K562 (cell line): ENCODE data around the gene FRMD1. TPM values are rescaled to one million over a fixed set of nuclear protein-coding genes. Genes with fewer than 3 reads are reported as not detected.

Source experiments
- ATAC-seq: fragments of 200-7000 bp; cut with Tn5 transposase; 3 replicates; pipeline ENCODE4 v1.9.1; 2020; ENCODE audit warnings: moderate library complexity
- BruUV-seq: library from RNA; stranded (reverse); fragments of 400-500 nt; replicated peaks from 2 replicates; lab custom pipeline; 2021; lab: Mats Ljungman, UMichigan
- CTCF ChIA-PET: fragments of 300-600 bp; formaldehyde crosslinking; extraction: SDS; loops from one replicate; lab custom pipeline; 2021; ENCODE audit warnings: low intra/inter-chr PET ratio; lab: Yijun Ruan, JAX
- POLR2A ChIA-PET: fragments of 300-600, 350-650 bp; sonication (Branson Sonifier 250); formaldehyde crosslinking; extraction: SDS; loops from one replicate; lab custom pipeline; 2021; ENCODE audit warnings: antibody characterized with exemption, inconsistent platforms; lab: Yijun Ruan, JAX
- DNase-seq, 4 experiments: peaks; one replicate each; pipeline versions ENCODE4 v3.0.0 to v3.0.0-alpha.2; 2011 to 2018; ENCODE audit warnings: low spot score in 3 of 4, mixed read lengths in 3 of 4; ENCODE audit errors: extremely low read depth in 1 of 4
- FAIRE-seq: peaks from 2 replicates; lab custom pipeline; 2011; peaks lifted over from hg19 to GRCh38; lab: Jason Lieb, UNC
- H2AFZ ChIP-seq: 2 replicates; pipeline ENCODE4 v1.6.0; 2011; ENCODE audit warnings: low read depth, low read length, control low read depth, inconsistent platforms
- H3K27ac ChIP-seq: fragments of 200-600 bp; 3 replicates; pipeline ENCODE4 v1.8.0; 2011; ENCODE audit warnings: low read depth, mild to moderate bottlenecking, control low read depth, inconsistent platforms, low read length, moderate library complexity, mixed read lengths; ENCODE audit errors: extremely low read depth
- H3K27me3 ChIP-seq, 2 experiments: fragments of 300-600 bp in 1 of 2; 2 replicates in 1 of 2; 3 replicates in 1 of 2; pipeline versions ENCODE4 v1.6.0 to v1.8.0; 2011; ENCODE audit warnings: inconsistent platforms in 2 of 2, low read length in 2 of 2, mild to moderate bottlenecking in 1 of 2, mixed read lengths in 1 of 2, moderate library complexity in 1 of 2; ENCODE audit not compliant: control insufficient read depth in 2 of 2, insufficient read depth in 2 of 2
- H3K36me3 ChIP-seq: fragments of 300-600 bp; 3 replicates; pipeline ENCODE4 v1.8.0; 2011; ENCODE audit warnings: mild to moderate bottlenecking, low read length, inconsistent platforms; ENCODE audit not compliant: control insufficient read depth, insufficient read depth
- H3K4me1 ChIP-seq, 2 experiments: fragments of 200-600 bp in 1 of 2; replicated peaks in 1 of 2; 2 replicates in 1 of 2; 3 replicates in 1 of 2; pipeline versions ENCODE4 v1.5.1 to v1.8.0; 2011; ENCODE audit warnings: inconsistent platforms in 2 of 2, low read length in 2 of 2, mild to moderate bottlenecking in 1 of 2, mixed read lengths in 1 of 2, moderate library complexity in 1 of 2; ENCODE audit not compliant: control insufficient read depth in 2 of 2, insufficient read depth in 2 of 2
- H3K4me2 ChIP-seq: 2 replicates; pipeline ENCODE4 v1.6.1; 2011; ENCODE audit warnings: low read length, control low read depth, inconsistent platforms, mixed read lengths; ENCODE audit not compliant: insufficient read depth
- H3K4me3 ChIP-seq: fragments of 200-600 bp; sonication (generic), shearing (Covaris generic); 2 replicates; pipeline ENCODE4 v1.5.1; 2016; ENCODE audit warnings: control low read depth, inconsistent platforms
- H3K79me2 ChIP-seq: fragments of 200-600 bp; 3 replicates; pipeline ENCODE4 v1.8.0; 2011; ENCODE audit warnings: low read length, inconsistent platforms; ENCODE audit not compliant: control insufficient read depth, insufficient read depth
- H3K9ac ChIP-seq, 2 experiments: 2 replicates each; pipeline versions ENCODE4 v1.6.0 to v1.6.1; 2011; ENCODE audit warnings: low read depth in 2 of 2, low read length in 2 of 2, control low read depth in 1 of 2, inconsistent platforms in 1 of 2, mild to moderate bottlenecking in 1 of 2, mixed read lengths in 1 of 2; ENCODE audit not compliant: insufficient read depth in 1 of 2
- H3K9me1 ChIP-seq: one replicate; pipeline ENCODE4 v1.6.0; 2011; ENCODE audit warnings: inconsistent platforms, mild to moderate bottlenecking, low read length, moderate library complexity; ENCODE audit not compliant: control insufficient read depth, insufficient read depth
- H3K9me3 ChIP-seq: replicated peaks from 2 replicates; pipeline ENCODE4 v1.5.1; 2011; ENCODE audit warnings: low read depth, low read length, inconsistent platforms; ENCODE audit not compliant: control insufficient read depth, insufficient read depth
- H4K20me1 ChIP-seq: replicated peaks from 2 replicates; pipeline ENCODE4 v1.6.1; 2011; ENCODE audit warnings: low read length, inconsistent platforms, mixed read lengths; ENCODE audit not compliant: control insufficient read depth, insufficient read depth
- CEBPB ChIP-seq: fragments of 450-650 bp; IDR thresholded peaks from 2 replicates; pipeline ENCODE4 v1.6.1; 2016; ENCODE audit warnings: missing genetic modification characterization, missing compliant biosample characterization
- CEBPG ChIP-seq, 3 experiments: fragments of 200-800 bp in 1 of 3; sonication (Bioruptor generic) in 1 of 3; sonication (generic) in 1 of 3; formaldehyde crosslinking in 1 of 3; IDR thresholded peaks in 2 of 3; conservative IDR thresholded peaks in 1 of 3; 2 replicates each; pipeline versions ENCODE4 v1.6.1 to v1.8.0; 2016 to 2022; ENCODE audit warnings: missing compliant biosample characterization in 2 of 3, missing genetic modification characterization in 2 of 3, mild to moderate bottlenecking in 1 of 3, missing genetic modification reagents in 1 of 3
- GTF3C2 ChIP-seq: IDR thresholded peaks from 3 replicates; pipeline ENCODE4 v1.6.1; 2011; ENCODE audit warnings: borderline replicate concordance, mild to moderate bottlenecking, moderate library complexity; ENCODE audit not compliant: insufficient read length; ENCODE audit errors: extremely low read depth
- HSF4 ChIP-seq: fragments of 250-450 bp; sonication (Bioruptor Pico); IDR thresholded peaks from 2 replicates; pipeline ENCODE4 v2.1.2; 2022; ENCODE audit warnings: mild to moderate bottlenecking, moderate library complexity, borderline replicate concordance
- MAFK ChIP-seq: IDR thresholded peaks from 2 replicates; pipeline ENCODE4 v1.6.1; 2011; ENCODE audit warnings: low read length, improper control_type of control experiment
- MITF ChIP-seq: IDR thresholded peaks from 2 replicates; pipeline ENCODE4 v1.6.1; 2014; ENCODE audit warnings: antibody characterized with exemption
- MTA3 ChIP-seq: fragments of 450-650 bp; formaldehyde crosslinking; IDR thresholded peaks from 2 replicates; pipeline ENCODE4 v1.6.1; 2017; ENCODE audit warnings: mild to moderate bottlenecking, borderline replicate concordance
- NKRF ChIP-seq: fragments of 450-650 bp; IDR thresholded peaks from 2 replicates; pipeline ENCODE4 v1.6.1; 2016; ENCODE audit warnings: borderline replicate concordance
- POLR3A ChIP-seq: IDR thresholded peaks from 2 replicates; pipeline ENCODE4 v1.6.1; 2011; ENCODE audit warnings: borderline replicate concordance, mild to moderate bottlenecking, moderate library complexity; ENCODE audit not compliant: insufficient read length, insufficient read depth; ENCODE audit errors: extremely low read depth
- SAP30 ChIP-seq: fragments of 200-600 bp; sonication (generic); IDR thresholded peaks from 2 replicates; pipeline ENCODE4 v1.6.1; 2012; ENCODE audit warnings: borderline replicate concordance, low read depth, mild to moderate bottlenecking, moderate library complexity, low read length, control low read depth, inconsistent platforms; ENCODE audit not compliant: insufficient read depth, poor library complexity, severe bottlenecking
- SPI1 ChIP-seq: IDR thresholded peaks from 2 replicates; pipeline ENCODE4 v1.6.1; 2011; ENCODE audit warnings: low read depth, low read length, control low read depth, borderline replicate concordance
- YBX1 ChIP-seq: fragments of 450-650 bp; IDR thresholded peaks from 2 replicates; pipeline ENCODE4 v1.7.1; 2016; ENCODE audit warnings: mild to moderate bottlenecking
- ZNF583 ChIP-seq: fragments of 250-450 bp; sonication (Bioruptor Pico); IDR thresholded peaks from 2 replicates; pipeline ENCODE4 v1.4.0; 2020
- WGBS: fragments of 100-300 bp; shearing (Covaris generic); methylation state at CpG from one replicate; pipeline ENCODE4 v1.1.6; 2016; ENCODE audit warnings: low coverage, mixed read lengths; ENCODE audit not compliant: insufficient coverage; ENCODE audit errors: missing lambda C conversion rate; 5-methylcytosine and 5-hydroxymethylcytosine counted together
- in situ Hi-C: fragments of 300-500 bp; cut with MboI; formaldehyde crosslinking; loops from 4 replicates; pipeline ENCODE4 v1.15.0; 2018; ENCODE audit warnings: inconsistent platforms, mixed read lengths
- intact Hi-C: fragments of 100-400 bp; cut with micrococcal nuclease; formaldehyde crosslinking; loops from 2 replicates; pipeline ENCODE4 v1.14.2; 2022
- polyA plus RNA-seq, 8 experiments: library from polyadenylated mRNA; depleted of rRNA in 4 of 8; stranded (reverse) in 5 of 8; unstranded in 3 of 8; fragments of >200 nt; fragmentation: Nextera tagmentation in 2 of 8; fragmentation: Illumina TruSeq in 1 of 8; extraction: Ambion mirVana in 2 of 8; extraction: Trizol in 1 of 8; gene quantifications; 2 replicates each; pipeline versions ENCODE4 v1.2.1 to v1.2.3, GENCODE V29; 2011 to 2014; ENCODE audit warnings: inconsistent platforms in 1 of 8, missing spikeins in 1 of 8
- total RNA-seq, 7 experiments: library from RNA; depleted of rRNA in 6 of 7; stranded (reverse); fragments of >200 nt in 6 of 7; fragmentation: Illumina TruSeq in 2 of 7; extraction: Trizol in 2 of 7; gene quantifications; 2 replicates each; pipeline versions ENCODE4 v1.2.1 to v1.2.3, GENCODE V29; 2011 to 2021; ENCODE audit warnings: low replicate concordance in 1 of 7

FRMD1 gene
- total and polyA plus RNA-seq, 9 of the 15 experiments (the other 6 are each of a cell fraction or from before 2014, with no cell fraction given) = 0.01 to 0.04 (median 0.01) TPM; not detected in 6

GRCh38 chr6:168039301-168039700, 39.7 kb downstream of the FRMD1 start (continued):
- no peak for TF ChIP-seq MTA3
- no peak for TF ChIP-seq GTF3C2
- no peak for TF ChIP-seq SPI1
- TF ChIP-seq, all 486 proteins: peak for 0

GRCh38 chr6:168038576-168039140, 40.4 kb downstream of the FRMD1 start:
- no peak overlapping the region for H3K4me2 ChIP-seq
- no peak overlapping the region for H3K9ac ChIP-seq
- H4K20me1 ChIP-seq = peaks cover 10% of the 10 kb centered on the region
- ATAC-seq = no peak
- in situ Hi-C loops (no loop called here), intact Hi-C loops (no loop called here)
- peaks cover 46 to 70% of the 10 kb centered on the region in 2 experiments for H3K27me3 ChIP-seq
- H3K9me1 ChIP-seq = no peaks in the 10 kb centered on the region
- no peaks in the 10 kb centered on the region for H3K36me3 ChIP-seq
- H3K4me3 ChIP-seq = no peak overlapping the region
- no peak for FAIRE-seq
- no peak for DNase-seq
- no peak overlapping the region for H2AFZ ChIP-seq
- ChIA-PET CTCF (no interaction called here), POLR2A (no interaction called here)
- WGBS = 10% methylated on average over 13 of the region's 13 CpGs
- BruUV-seq = no TSS peak
- H3K9me3 ChIP-seq = no peaks in the 10 kb centered on the region
- no peaks in the 10 kb centered on the region for H3K79me2 ChIP-seq
- no peak overlapping the region for H3K27ac ChIP-seq
- H3K4me1 ChIP-seq = peaks cover 14 to 22% of the 10 kb centered on the region in 2 experiments
- TF ChIP-seq MITF (no peak), POLR3A (no peak), MAFK (no peak), SAP30 (no peak), ZNF583 (no peak), CEBPG (CRISPR knock-in tag; IDR thresholded peaks at IDR 0.05) (no peak), CEBPG (tag; conservative IDR thresholded peaks at IDR 0.05 in 1 of 2, IDR thresholded peaks at IDR 0.05 in 1 of 2) (peak in 1 of 2 experiments; percentile 35; a peak in 1 of 4 replicates), CEBPB (tag) (peak; percentile 59), NKRF (no peak), YBX1 (no peak), HSF4 (CRISPR knock-in tag) (no peak)
